HG02798 (cell line): ENCODE data around the gene DPPA4.

ENCODE experiments used
- ATAC-seq: cut with Tn5 transposase; IDR thresholded peaks from one replicate; pipeline ENCODE4 v1.9.1; 2021; ENCODE audit warnings: mild to moderate bottlenecking; ENCODE audit not compliant: unreplicated experiment, poor library complexity

The DPPA4 gene

GRCh38 chr3:109339714-109340648 is 2.6 kb upstream of the DPPA4 start:
- ATAC-seq, result no peak

DNA sequence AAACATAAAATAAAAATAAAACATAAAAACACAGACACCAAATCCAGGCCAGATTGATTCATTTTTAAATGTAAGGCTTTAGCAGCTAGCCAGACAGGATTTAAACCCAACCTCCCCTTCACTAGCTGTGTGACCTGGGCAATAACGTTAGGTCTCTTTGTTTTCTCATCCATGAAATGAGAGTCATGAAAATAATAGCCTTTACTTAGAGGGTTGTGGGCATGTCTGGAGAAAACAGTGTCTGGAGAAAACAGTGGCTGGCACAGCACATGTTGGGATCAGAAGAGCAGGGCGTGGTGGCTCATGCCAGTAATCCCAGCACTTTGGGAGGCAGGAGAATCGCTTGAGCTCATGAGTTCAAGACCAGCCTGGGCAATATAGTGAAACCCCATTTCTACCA is 1.9 kb upstream of the DPPA4 start:
- no peak for ATAC-seq

DNA sequence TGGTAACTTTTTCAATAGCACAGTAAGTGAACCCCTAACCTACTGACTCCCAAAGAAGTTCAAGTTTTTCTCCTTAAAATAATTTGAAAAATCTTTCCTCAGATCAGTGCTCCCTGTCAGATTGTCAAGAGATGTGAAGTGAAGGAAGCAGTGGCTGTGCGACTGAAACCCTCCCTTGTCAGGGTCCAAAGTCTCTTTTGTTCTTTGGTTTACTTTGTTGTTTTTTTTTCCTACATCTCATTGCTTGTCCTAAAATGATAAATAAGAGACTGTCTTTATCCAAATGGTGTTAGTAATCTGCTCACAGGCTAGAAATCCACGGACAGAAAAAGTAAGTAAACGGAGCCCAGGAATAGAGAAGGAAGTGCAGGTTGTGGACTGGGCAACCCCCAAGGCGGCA is 976 bp upstream of the DPPA4 start:
- no peak for ATAC-seq

- ATAC-seq, result no peak
Observed at GRCh38 chr3:109336291-109336861, 970 bp downstream of the DPPA4 start.

DNA sequence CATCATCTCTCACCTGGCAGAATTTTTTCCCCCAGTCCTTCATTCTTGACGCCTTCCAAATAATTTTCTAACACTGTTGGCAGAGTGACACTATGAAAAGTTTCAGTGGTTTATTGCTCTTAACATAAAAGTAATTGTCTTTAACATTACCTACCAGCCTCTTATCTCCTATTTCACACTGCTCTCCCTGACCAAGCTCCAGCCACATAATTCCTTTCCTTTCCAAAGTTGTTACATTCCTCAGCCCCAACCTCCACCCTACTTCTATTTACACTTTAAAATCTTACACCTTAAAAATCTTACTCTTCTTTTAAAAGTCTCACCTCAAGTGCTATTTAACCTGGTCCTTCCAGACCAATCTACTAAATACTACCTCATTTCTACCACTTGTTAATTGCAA is 2.8 kb downstream of the DPPA4 start:
- ATAC-seq, result no peak

GRCh38 chr3:109331692-109332091 is 5.7 kb downstream of the DPPA4 start:
- ATAC-seq, result no peak

DNA sequence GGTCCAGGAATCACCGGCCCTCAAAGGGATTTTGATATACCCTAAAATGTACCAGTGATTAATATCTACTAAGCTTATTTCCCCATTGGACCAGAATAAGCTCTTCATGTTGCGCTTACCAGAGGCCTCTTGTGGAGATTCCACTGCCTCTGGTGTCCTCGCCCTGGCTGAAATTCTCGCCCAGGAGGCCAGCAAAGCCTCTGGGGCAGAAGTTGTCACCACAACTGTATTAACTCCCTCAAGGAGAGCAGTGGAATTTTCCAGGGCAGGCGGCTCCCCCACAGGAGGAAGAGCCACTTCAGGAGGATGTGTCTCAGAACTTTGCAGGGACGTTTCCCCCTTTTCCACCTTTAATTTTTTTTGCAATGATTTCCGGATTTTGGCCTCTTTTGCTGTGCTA is 6.9 kb downstream of the DPPA4 start:
- ATAC-seq, result no peak

GRCh38 chr3:109328202-109328601 is 9.1 kb downstream of the DPPA4 start:
- no peak for ATAC-seq

GRCh38 chr3:109325657-109326056 is 11.7 kb downstream of the DPPA4 start:
- ATAC-seq, result no peak

DNA sequence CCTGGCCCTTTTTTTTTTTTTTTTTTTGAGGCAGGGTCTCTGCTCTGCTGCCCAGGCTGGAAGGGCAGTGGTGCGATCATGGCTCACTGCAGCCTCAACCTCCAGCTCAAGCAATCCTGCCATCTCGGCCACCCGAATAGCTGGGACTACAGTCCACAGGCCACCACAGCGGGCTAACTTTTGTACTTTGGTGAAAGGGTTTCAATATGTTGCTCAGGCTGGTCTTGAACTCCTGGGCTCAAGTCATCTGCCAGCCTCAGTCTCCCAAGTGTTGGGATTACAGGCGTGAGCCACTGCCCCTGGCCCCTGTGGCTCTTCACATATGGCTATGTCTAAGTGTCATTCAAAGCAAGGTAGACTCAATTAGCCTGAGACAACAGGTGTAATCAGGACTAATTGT is 12.2 kb downstream of the DPPA4 start:
- ATAC-seq, result no peak

DNA sequence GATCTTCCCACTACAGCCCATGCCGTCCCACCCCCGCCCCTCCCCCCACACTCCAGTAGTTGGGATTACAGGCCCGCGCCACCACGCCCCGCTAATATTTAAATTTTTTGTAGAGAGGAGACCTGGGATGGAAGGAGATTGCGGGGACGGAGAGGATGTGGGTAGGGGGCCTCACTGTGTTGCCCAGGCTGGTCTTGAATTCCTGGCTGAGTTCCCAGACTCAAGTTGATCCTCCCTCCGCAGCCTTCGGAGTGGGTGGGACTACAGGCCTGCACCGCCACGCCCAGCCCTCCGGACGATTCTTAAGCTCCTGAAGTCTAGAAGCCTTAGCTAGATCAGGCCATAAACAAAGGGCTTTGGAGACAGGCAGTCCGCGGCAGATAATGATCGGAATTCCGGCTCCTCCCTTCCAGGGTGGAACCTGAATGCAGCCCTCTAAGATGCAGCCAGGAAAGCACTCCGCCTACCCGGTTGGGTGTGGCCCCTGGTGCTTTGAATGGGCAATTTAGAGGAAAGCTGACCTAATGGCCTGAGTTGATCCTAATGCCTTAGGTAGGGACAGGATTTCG is 21.1 kb downstream of the DPPA4 start, which contains the start of gene DPPA2:
Gene DPPA2 (minus strand): TSS at position 356 of the 569 bp plus-strand sequence. CDS start 1,975 bp downstream, outside the sequence.
- no peak for ATAC-seq

DNA sequence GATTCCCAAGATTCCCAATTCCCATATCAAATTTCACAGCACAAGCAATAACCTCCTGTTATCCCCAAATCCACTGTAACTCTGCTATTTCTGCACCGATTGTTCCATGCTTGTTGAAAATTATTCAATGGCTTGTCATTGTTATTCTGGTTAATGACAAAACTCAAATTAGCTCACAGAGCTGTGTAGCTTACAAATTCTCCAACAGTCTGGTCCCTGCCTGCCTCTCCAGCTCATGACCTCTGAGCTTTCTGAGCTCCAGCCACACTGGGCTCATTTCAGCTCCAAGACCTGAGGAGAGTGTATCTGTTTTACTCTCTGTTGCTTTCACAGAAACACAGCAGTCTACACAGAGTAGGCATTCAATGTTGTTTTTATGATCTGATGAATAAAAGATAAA is 24.3 kb downstream of the DPPA4 start:
- no peak for ATAC-seq

DNA sequence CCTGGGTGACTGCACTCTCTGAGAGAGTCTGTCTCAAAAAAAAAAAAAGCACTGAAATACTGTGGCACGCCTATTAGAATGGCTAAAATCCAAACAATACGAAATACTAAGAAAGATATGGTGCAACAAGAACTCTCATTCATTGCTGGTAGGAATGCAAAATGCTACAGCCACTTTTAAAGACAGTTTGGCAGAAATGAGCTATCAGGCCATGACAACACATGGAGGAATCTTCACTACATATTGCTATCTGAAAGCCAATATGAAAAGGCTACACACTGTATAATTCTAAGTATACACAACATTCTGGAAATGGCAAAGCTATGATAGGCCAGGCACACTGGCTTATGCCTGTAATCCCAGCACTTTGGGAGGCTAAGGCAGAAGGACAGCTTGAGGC is 39.9 kb downstream of the DPPA4 start:
- no peak for ATAC-seq

- no peak for ATAC-seq
Observed at GRCh38 chr3:109284071-109284470, 53.3 kb downstream of the DPPA4 start.

- ATAC-seq, result no peak
Observed at GRCh38 chr3:109278546-109278945, 58.8 kb downstream of the DPPA4 start.

DNA sequence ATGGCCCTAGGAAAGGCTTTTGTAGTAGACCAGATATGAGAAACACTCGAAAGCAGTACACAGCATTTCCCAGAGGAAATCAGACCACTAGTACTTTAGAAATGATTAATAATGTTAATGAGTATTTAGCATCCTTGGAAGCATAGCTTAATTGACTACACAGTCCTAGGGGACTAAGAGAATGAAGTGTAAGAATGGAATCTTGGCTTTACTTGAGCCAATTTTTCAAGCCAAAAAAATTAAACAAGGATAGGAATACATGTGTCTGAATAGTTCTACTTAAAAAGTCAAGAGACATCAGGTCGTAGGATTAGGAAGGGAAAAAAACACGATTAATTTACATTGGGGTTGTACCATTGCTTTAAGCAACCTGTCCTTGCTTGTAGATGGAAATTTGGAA is 59.2 kb downstream of the DPPA4 start:
- no peak for ATAC-seq
